ENCODE measurements around the gene TBC1D22A. TPM values are rescaled to one million over a fixed set of nuclear protein-coding genes. Genes with fewer than 3 reads are reported as not detected.
A peak's percentile ranks its signal among the peaks of the same experiment; 100 is the strongest.

The TBC1D22A gene
- total RNA-seq, 1 experiment from 2014 or later: 26.0 TPM

GRCh38 chr22:46934746-46935491, 172.5 kb downstream of the TBC1D22A start:
- ChIA-PET POLR2A (interaction anchor here (0.6 to 0.7 kb wide), 2 partner anchors 85 to 121 kb away, joined by 3 read pairs; no protein-coding TSS in a partner anchor), CTCF (interaction anchor here (0.6 to 1.1 kb wide), 3 partner anchors 11 to 108 kb away, joined by 3 to 4 read pairs (median 3); no protein-coding TSS in a partner anchor)
- peaks cover 23% of the 10 kb centered on the region for H3K4me1 Mint-ChIP-seq (ENCODE audit: insufficient read depth, unreplicated experiment)
- H3K9me3 Mint-ChIP-seq (ENCODE audit: unreplicated experiment): no peaks in the 10 kb centered on the region
- H3K36me3 Mint-ChIP-seq (ENCODE audit: insufficient read depth, unreplicated experiment): peaks cover 4% of the 10 kb centered on the region
- no peaks in the 10 kb centered on the region for H3K27me3 Mint-ChIP-seq (ENCODE audit: insufficient read depth, unreplicated experiment)
- no peak for TF ChIP-seq CTCF (IDR thresholded peaks at IDR 0.05; ENCODE audit: unreplicated experiment)
- H3K27ac Mint-ChIP-seq (ENCODE audit: low read depth, unreplicated experiment): peak overlapping the region; percentile 63
- BruUV-seq (replicated peaks): no TSS peak
- DNase-seq (ENCODE audit: unreplicated experiment): peak; percentile 87
- intact Hi-C loops (cut with micrococcal nuclease): no loop called here
- no peak overlapping the region for H3K4me3 Mint-ChIP-seq (ENCODE audit: unreplicated experiment)

DNA sequence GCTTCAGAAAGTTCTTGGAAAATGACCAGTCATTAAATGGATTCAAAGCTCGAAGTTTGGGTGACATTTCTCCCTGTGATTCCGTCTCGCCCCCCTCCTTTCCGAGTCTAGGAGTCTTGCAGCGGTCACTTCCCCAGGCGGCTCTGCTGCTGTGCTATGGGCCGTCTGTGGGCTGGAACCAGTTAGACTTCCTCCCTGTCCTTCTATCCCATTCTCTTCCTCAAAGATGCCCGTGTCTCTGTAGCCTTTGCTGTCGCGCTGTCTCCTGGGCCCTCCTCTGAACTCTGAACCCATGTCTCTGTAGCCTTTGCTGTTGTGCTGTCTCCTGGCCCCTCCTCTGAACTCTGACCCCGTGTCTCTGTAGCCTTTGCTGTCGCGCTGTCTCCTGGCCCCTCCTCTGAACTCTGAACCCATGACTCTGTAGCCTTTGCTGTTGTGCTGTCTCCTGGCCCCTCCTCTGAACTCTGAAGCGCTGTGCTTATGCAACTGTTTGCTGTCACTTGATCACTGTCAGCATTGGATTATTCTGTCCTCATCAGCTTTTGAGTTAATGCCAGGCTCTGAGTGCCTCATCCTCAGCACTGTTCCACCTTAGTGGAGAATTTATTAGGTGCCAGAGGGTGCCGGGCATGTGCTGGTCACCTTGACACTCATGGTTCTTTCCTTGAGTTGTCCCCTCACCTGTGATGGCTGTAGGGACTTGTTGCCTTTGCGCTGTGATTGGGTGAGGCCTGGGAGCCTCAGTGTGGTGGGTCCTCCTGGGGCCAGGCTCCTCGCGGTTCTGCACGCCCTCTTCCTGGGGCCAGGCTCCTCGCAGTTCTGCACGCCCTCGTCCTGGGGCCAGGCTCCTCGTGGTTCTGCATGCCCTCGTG, 173.3 kb downstream of the TBC1D22A start:
- no peak for TF ChIP-seq CTCF (IDR thresholded peaks at IDR 0.05; ENCODE audit: unreplicated experiment)
- Mint-ChIP-seq H3K9me3 (ENCODE audit: unreplicated experiment) (no peaks in the 10 kb centered on the region), H3K4me3 (ENCODE audit: unreplicated experiment) (no peak overlapping the region), H3K27ac (ENCODE audit: low read depth, unreplicated experiment) (peak overlapping the region; percentile 63), H3K27me3 (ENCODE audit: insufficient read depth, unreplicated experiment) (no peaks in the 10 kb centered on the region), H3K4me1 (ENCODE audit: insufficient read depth, unreplicated experiment) (peaks cover 23% of the 10 kb centered on the region), H3K36me3 (ENCODE audit: insufficient read depth, unreplicated experiment) (peaks cover 4% of the 10 kb centered on the region)
- no TSS peak for BruUV-seq (replicated peaks)
- intact Hi-C loops (cut with micrococcal nuclease): no loop called here
- DNase-seq (ENCODE audit: unreplicated experiment): peak; percentile 3
- POLR2A ChIA-PET: no interaction called here
- CTCF ChIA-PET: interaction anchor here (0.6 to 1.0 kb wide), 3 partner anchors 10 to 371 kb away, joined by 3 to 4 read pairs (median 3); no protein-coding TSS in a partner anchor

GRCh38 chr22:46936378-46936903, 174.0 kb downstream of the TBC1D22A start:
- DNase-seq (ENCODE audit: unreplicated experiment): no peak
- CTCF ChIA-PET: interaction anchor here (0.7 kb wide), 1 partner anchor 371 kb away, joined by 3 read pairs; no protein-coding TSS in a partner anchor
- intact Hi-C loops (cut with micrococcal nuclease): no loop called here
- Mint-ChIP-seq H3K9me3 (ENCODE audit: unreplicated experiment) (no peaks in the 10 kb centered on the region), H3K4me1 (ENCODE audit: insufficient read depth, unreplicated experiment) (peaks cover 23% of the 10 kb centered on the region), H3K36me3 (ENCODE audit: insufficient read depth, unreplicated experiment) (peaks cover 4% of the 10 kb centered on the region), H3K4me3 (ENCODE audit: unreplicated experiment) (no peak overlapping the region), H3K27ac (ENCODE audit: low read depth, unreplicated experiment) (no peak overlapping the region), H3K27me3 (ENCODE audit: insufficient read depth, unreplicated experiment) (no peaks in the 10 kb centered on the region)
- no peak for TF ChIP-seq CTCF (IDR thresholded peaks at IDR 0.05; ENCODE audit: unreplicated experiment)
- POLR2A ChIA-PET: no interaction called here
- no TSS peak for BruUV-seq (replicated peaks)

DNA sequence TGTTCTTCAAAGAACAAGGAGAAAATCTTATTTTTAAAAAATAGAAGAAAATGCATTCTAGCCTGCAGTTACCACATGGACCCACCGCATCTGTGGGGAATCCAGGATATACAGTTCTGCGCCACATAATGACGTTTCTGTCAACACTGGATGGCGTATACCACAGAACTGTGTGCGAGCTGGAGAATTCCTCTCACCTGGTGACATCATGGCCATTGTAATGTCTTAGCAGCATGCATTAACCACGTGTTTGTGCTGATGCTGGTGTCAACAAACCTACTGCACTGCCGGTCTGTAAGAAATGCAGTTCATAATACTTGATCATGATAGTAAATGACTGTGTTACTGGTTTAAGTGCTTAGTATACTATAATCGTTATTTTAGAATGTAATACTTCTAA, 174.7 kb downstream of the TBC1D22A start:
- ChIA-PET POLR2A (interaction anchor here (0.7 kb wide), 1 partner anchor 24 kb away, joined by 3 read pairs; no protein-coding TSS in a partner anchor), CTCF (no interaction called here)
- H3K4me3 Mint-ChIP-seq (ENCODE audit: unreplicated experiment): no peak overlapping the region
- H3K27me3 Mint-ChIP-seq (ENCODE audit: insufficient read depth, unreplicated experiment): no peaks in the 10 kb centered on the region
- H3K27ac Mint-ChIP-seq (ENCODE audit: low read depth, unreplicated experiment): no peak overlapping the region
- no peaks in the 10 kb centered on the region for H3K9me3 Mint-ChIP-seq (ENCODE audit: unreplicated experiment)
- intact Hi-C loops (cut with micrococcal nuclease): no loop called here
- no TSS peak for BruUV-seq (replicated peaks)
- H3K4me1 Mint-ChIP-seq (ENCODE audit: insufficient read depth, unreplicated experiment): peaks cover 16% of the 10 kb centered on the region
- H3K36me3 Mint-ChIP-seq (ENCODE audit: insufficient read depth, unreplicated experiment): peaks cover 4% of the 10 kb centered on the region
- no peak for DNase-seq (ENCODE audit: unreplicated experiment)
- TF ChIP-seq CTCF (IDR thresholded peaks at IDR 0.05; ENCODE audit: unreplicated experiment): no peak
